Right atrium auricular region (tissue), 2 donors: ENCODE data around the gene GARNL3. TPM values are rescaled to one million over a fixed set of nuclear protein-coding genes. Genes with fewer than 3 reads are reported as not detected.
A peak's percentile ranks its signal among the peaks of the same experiment; 100 is the strongest.

Source experiments
- DNase-seq: peaks from one replicate; pipeline ENCODE4 v3.0.0-alpha.2; 2019; ENCODE audit warnings: low spot score
- H3K27ac ChIP-seq, 2 donors: fragments of 200-600 bp; sonication (generic); 1 replicate in 1 of 2; 2 replicates in 1 of 2; pipeline ENCODE4 v1.5.1; 2016 to 2019
- H3K27me3 ChIP-seq, 2 donors: fragments of 200-600 bp; sonication (generic); one replicate each; pipeline versions ENCODE4 v1.5.1 to v1.6.0; 2017 to 2019
- H3K36me3 ChIP-seq: fragments of 200-600 bp; sonication (generic); one replicate; pipeline ENCODE4 v1.5.1; 2016
- H3K4me1 ChIP-seq, 2 donors: fragments of 200-600 bp; sonication (generic); one replicate each; pipeline versions ENCODE4 v1.5.1 to v1.6.0; 2017 to 2019
- H3K4me3 ChIP-seq, 2 donors: fragments of 200-600 bp; sonication (generic); 1 replicate in 1 of 2; 2 replicates in 1 of 2; pipeline ENCODE4 v1.5.1; 2017 to 2019; ENCODE audit warnings: mild to moderate bottlenecking in 1 of 2, moderate library complexity in 1 of 2
- H3K9me3 ChIP-seq, 2 donors: fragments of 200-600 bp; sonication (generic); one replicate each; pipeline ENCODE4 v1.5.1; 2019
- CTCF ChIP-seq, 2 donors: fragments of 200-600 bp; sonication (generic); IDR thresholded peaks; one replicate each; pipeline ENCODE4 v1.5.1; 2019; ENCODE audit warnings: antibody characterized with exemption in 2 of 2
- total RNA-seq, 2 donors: library from RNA; depleted of rRNA; stranded (reverse); fragments of >200 nt; gene quantifications; one replicate each; pipeline ENCODE4 v1.1.0, GENCODE V29; 2016

Gene GARNL3
- total RNA-seq, 2 donors from 2014 or later = 8.9 to 17.7 TPM

DNA sequence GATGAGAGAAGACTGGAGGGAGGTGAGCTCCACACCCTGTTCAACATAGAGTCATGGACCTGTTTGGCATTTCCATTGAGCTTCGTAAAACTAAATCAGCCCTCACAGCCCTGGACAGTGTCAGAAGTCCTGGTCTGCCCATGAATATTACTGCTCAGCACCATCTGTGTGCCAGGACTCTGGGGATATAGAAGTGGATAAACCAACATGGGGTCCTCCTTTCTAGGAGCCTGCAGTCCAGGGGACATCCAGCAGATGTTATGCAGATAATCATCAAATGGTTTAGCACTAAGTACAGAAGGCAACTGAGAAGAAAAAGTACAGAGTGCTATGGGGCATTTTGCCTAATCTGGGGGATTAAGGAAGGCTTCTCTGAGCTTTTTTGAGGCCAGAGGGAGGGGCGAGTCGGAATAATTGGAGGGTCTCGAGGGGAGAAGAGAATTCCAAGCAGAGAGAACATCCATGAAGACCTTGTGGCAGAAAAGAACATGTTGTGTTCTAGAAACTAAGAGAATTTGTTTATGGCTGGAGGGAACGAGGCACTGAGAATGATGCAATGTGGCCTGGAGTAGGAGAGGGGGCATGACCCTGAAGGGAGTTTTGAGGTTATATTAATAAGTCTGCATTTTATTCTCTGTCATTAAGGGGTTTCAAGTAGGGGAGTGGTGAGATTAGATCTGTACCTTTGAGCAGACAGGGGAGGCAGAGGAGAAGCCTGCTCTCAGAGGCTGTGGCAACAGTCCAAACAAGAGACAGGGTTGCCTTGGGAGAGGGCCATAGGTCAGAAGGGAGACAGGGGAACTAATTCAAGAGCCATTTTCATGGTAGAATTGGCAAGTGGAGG, 68.9 kb downstream of the GARNL3 start:
- Histone ChIP-seq H3K36me3 (no peaks in the 10 kb centered on the region), H3K9me3 (no peaks in the 10 kb centered on the region), H3K4me3 (no peak overlapping the region), H3K27ac (peak overlapping the region; percentile 6 to 27), H3K27me3 (no peaks in the 10 kb centered on the region), H3K4me1 (peaks cover 2 to 40% of the 10 kb centered on the region in 2 donors)
- TF ChIP-seq CTCF (IDR thresholded peaks at IDR 0.05) = no peak
- DNase-seq = no peak

DNA sequence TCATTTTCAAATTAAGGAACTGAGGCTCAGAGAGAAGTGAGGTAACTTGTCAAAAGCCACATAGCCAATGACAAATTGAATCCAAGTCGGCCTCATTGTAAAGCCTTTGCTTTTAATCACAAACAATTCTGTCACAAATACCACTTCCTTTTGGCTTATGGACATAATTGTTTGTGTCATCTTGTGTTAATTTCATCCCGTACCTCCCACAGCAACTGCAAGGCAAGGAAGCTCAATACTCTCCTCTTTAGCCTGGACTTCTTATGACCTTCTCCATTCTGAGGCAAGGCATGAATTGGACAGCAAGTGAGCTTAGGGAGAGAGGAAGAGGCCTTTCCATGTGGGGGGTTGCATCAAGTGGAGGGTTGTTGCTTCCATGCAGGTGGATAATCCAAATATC, 70.2 kb downstream of the GARNL3 start:
- Histone ChIP-seq H3K4me1 (peaks cover 2 to 40% of the 10 kb centered on the region in 2 donors), H3K4me3 (no peak overlapping the region), H3K27ac (peak overlapping the region in 1 of 2 donors; percentile 6), H3K36me3 (no peaks in the 10 kb centered on the region), H3K27me3 (no peaks in the 10 kb centered on the region), H3K9me3 (no peaks in the 10 kb centered on the region)
- DNase-seq = no peak
- TF ChIP-seq CTCF (IDR thresholded peaks at IDR 0.05) = no peak

DNA sequence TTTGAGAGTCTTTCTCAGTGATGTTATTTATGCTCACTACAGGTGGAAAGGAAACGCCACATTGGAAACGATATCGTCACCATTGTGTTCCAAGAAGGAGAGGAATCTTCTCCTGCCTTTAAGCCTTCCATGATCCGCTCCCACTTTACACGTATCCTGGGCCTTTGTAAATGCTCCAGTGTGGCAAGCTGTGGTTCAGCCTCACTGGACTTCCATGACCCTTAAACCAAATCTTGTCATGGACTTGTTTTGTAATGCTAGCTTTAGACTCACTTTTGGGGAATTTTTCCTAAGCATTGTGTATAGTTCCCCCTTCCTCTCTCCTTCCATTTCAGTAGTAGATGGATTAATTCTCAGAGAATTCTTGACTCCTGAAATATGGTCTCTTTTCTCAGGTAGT, 71.5 kb downstream of the GARNL3 start:
- no peak for TF ChIP-seq CTCF (IDR thresholded peaks at IDR 0.05)
- no peak for DNase-seq
- Histone ChIP-seq H3K27ac (peak overlapping the region; percentile 65 to 76), H3K27me3 (no peaks in the 10 kb centered on the region), H3K4me3 (no peak overlapping the region), H3K36me3 (no peaks in the 10 kb centered on the region), H3K9me3 (no peaks in the 10 kb centered on the region), H3K4me1 (peaks cover 2 to 53% of the 10 kb centered on the region in 2 donors)

DNA sequence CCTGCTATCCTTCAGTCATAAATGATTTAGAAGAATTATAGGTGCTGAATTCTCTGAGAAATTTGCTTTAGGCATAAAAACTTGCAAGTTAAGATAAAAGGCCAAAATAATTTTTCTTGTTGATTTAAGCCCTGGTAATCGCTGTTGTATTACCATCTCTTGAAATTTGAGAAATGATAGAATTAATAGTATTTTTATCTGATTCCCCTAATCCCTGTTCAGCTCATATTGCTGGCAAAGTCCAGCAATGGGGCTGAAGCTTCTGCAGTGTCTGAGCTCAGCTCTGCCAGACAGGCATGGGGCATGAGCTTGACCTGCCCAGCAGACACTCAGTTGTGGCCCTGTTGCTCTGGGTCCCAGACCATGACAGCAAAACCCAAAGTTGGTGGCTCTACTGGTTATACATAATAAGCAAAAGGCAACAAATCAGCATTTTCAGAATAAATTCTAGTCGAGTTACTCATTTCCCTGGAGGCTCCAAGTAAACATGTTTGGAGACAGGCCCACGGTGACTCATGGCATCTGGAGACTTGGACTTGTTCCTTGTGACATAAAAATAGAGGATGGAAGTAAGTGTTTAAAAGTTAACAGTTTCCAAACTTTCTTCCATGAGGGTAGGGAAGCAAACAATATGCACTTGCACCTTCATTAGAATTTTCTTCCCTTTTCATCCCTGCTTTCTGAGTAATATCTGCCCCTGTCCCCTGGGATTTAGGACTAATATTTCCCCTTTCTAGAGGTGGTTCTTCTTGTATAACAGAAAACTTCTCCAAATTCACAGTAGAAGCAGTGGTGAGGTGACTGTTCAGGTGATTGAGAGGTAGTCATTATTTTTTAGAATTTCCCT, 72.2 kb downstream of the GARNL3 start:
- Histone ChIP-seq H3K9me3 (no peaks in the 10 kb centered on the region), H3K4me3 (no peak overlapping the region), H3K4me1 (peaks cover 2 to 58% of the 10 kb centered on the region in 2 donors), H3K27me3 (no peaks in the 10 kb centered on the region), H3K27ac (peak overlapping the region; percentile 65 to 76), H3K36me3 (no peaks in the 10 kb centered on the region)
- no peak for TF ChIP-seq CTCF (IDR thresholded peaks at IDR 0.05)
- peak; percentile 96 for DNase-seq

GRCh38 chr9:127340721-127341120, 76.1 kb downstream of the GARNL3 start:
- H3K27ac ChIP-seq = peak overlapping the region in 1 of 2 donors; percentile 41
- H3K27me3 ChIP-seq = no peaks in the 10 kb centered on the region
- H3K9me3 ChIP-seq = no peaks in the 10 kb centered on the region
- H3K4me1 ChIP-seq = peaks cover 0 to 48% of the 10 kb centered on the region in 2 donors
- H3K4me3 ChIP-seq = no peak overlapping the region
- no peak for DNase-seq
- no peaks in the 10 kb centered on the region for H3K36me3 ChIP-seq
- TF ChIP-seq CTCF (IDR thresholded peaks at IDR 0.05) = no peak
